H4 (cell line): ENCODE data around the gene ETV5. TPM values are rescaled to one million over a fixed set of nuclear protein-coding genes. Genes with fewer than 3 reads are reported as not detected.

Experiments used
- DNase-seq: peaks from one replicate; pipeline ENCODE4 v3.0.0-alpha.2; 2015; ENCODE audit warnings: low spot score
- total RNA-seq: library from RNA; depleted of rRNA; stranded (reverse); fragments of >200 nt; shearing (Covaris generic); gene quantifications from 2 replicates; pipeline ENCODE4 v1.2.3, GENCODE V29; 2014

ETV5 gene
- total RNA-seq, 1 experiment from 2014 or later = 73.9 TPM

DNA sequence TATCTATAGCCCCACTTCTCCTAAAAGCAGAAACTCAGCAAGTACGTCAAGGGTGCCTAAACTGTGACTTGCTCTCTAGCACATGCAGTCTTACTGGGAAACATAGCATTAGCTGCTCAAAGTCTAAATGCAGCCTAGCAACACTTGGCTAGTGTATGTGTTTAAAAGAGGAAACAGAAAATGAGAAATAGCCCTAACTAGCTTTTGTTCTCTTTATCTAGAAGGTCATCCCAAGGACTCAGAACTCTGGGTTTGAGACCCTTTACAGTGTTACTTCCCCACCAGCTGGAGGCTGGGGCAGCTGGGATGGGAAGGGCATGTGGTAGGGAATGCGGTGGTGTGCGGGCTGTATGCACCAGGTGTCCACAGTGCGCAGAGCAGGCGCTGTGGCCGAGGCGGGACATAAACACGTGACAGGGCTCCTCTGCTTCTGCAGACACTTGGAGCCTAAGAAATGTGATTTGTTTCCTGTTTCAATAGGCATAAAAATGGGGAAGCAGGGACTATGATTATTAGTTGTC, 13.3 kb downstream of the ETV5 start:
- DNase-seq = no peak

GRCh38 chr3:186094696-186095425, 14.0 kb downstream of the ETV5 start:
- DNase-seq = no peak

DNA sequence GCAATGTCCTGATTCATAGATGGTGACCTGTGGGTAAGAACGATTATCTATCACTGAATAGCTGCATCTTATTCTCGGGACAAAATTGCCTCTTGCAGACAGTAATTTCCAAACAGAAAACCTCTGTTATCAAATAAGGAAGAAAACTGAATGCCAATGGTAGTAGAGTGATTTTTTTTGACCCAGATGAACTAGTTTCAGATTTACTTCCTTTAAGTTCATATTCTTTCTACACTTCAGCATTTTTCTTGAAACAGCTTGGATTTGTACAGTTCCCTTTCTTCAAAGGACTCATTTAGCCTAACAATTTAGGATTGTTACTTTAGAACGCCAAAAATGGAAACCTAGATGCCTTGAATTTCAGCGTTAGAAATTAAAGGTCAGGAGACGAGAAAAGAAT, 14.6 kb downstream of the ETV5 start:
- DNase-seq = no peak

- no peak for DNase-seq
These were observed 15.5 kb downstream of the ETV5 start for GRCh38 chr3:186093271-186093900.

GRCh38 chr3:186092360-186093070, 16.4 kb downstream of the ETV5 start:
- no peak for DNase-seq

GRCh38 chr3:186090901-186091300, 18.0 kb downstream of the ETV5 start:
- DNase-seq = no peak

DNA sequence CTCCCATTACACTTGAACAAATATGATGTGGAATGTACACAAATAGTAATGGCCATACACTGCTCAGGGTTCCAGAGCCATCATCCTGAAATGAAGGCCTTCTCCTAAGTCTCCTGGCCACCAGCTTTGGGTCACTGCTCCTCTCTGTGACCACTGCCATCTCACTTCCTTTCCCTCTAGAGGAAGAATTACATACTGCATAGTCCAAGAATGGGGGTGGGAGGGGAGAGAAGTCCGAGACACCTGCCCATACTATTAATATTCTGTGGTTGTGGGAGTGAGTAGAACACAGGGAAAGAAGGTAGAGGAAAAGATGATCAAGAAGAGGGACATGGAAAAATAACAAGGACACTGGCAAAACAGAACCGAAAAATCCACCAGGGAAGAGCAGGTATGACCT, 20.6 kb downstream of the ETV5 start:
- DNase-seq = no peak

DNA sequence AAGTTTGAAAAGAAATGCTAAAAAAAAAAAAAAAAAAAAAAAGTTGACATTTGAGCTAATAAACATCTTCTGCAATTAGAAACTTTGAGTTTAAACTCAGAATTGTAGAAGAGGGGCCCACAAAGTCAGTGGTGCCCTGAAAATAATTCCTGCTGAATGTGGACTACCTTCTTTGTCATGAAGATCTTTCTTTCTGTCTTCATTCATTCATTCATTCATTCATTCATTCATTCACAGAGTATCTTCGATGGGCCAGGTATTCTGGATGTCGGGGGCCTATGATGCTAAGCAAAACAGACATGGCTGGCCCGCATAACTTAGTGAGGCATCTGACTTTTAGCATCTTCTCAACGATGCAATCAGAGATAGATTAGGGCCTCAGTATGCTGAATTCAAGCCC, 24.6 kb downstream of the ETV5 start:
- DNase-seq = no peak

DNA sequence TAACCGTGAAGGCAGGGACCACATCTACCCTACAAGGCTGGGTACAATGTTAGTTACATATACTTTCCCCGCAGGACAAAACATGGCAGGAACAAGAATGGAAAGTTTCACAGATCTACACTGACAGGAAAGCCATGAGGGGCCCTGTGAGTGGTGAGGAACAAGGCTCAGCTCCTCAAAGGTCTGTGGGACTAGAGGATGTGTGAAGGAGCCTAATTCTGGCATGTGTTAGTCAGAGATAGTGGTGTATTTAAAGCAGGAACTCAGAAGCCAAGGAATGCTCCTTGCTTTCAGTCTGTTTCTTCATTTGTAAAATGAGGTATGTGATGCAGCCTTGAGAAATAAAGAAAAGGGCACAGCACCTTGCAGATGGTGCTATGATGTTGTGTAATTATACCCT, 25.1 kb downstream of the ETV5 start:
- DNase-seq = no peak

DNA sequence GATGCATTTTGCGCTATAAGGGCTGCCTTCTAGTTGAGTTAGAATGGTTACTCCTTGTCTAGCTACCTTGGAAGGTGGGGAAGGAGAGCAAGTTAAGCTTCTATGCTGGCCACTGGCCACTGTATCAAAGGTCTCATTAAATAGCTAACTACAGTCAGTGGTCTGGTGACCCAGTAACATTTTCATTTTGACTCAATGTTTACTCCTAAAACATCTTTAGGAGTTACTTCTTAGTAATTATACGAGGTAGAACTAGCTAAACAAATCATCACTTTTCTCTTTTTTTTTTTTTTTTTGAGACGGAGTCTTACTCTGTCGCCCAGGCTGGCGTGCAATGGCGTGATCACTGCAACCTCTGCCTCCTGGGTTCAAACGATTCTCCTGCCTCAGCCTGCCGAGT, 26.7 kb downstream of the ETV5 start:
- DNase-seq = no peak

DNA sequence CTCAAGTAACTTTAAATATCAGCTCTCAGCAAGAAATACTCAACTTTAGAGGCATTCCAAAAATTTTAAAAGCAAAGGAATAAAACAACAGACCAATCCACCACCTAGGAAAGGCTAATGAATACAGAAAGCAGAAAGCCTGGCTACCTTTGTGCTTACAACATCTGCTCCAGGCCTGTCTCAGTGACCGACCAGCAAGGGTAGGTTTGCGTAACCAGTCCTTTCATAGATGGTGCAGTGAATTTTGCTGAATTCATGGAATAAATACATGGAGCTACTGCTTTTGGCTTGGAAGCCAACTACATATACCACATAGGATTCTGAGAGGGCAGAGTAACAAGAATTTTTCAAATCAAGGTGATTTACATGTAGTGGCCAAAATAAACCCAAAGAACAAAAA, 27.2 kb downstream of the ETV5 start:
- DNase-seq = no peak

DNA sequence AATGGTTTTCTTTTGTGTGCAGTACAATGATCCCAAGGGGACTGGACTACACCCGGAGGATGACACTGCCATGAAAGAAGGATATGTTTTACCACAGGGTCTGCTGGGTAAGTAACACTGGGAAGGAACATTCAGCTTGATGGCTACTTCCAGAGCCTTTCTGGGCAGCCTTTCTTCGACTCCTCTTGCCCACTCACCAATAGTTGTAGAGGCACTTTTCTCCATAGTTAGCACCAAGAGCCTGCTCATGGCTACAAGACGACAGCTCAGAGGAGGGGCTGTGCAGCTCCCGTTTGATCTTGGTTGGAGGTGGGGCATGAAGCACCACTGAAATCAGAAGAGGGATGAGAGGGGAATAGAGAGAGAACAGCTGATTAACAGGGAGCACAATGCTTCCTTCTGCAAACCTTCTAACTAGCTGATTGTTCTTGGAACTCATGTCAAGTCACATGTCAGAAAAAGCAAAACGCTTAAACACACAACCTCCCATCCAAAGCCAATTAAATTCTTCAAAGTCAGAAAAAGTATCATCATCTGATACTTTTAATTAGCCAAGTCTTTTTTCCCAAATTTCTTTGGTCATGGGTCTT, 27.9 kb downstream of the ETV5 start:
- no peak for DNase-seq

GRCh38 chr3:186079925-186080324, 29.0 kb downstream of the ETV5 start:
- DNase-seq = no peak

DNA sequence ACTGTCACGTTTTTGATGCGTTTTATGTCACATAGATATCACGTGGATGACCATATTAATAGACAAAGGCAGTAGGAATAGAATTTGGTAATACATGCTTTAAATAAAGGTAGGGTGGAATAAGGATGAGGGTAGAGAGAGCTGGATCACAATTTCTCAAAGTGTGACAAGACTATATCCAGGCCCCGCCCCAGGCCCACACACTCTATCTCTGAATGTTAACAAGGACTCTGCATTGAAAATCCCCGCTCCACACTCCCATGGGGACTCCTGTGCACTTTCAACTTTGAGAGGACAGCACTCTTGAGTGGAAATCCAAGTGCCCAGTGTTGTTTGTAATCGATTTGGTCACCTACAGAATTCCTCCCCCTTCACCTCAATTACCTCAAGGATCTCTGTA, 31.4 kb downstream of the ETV5 start:
- no peak for DNase-seq

DNA sequence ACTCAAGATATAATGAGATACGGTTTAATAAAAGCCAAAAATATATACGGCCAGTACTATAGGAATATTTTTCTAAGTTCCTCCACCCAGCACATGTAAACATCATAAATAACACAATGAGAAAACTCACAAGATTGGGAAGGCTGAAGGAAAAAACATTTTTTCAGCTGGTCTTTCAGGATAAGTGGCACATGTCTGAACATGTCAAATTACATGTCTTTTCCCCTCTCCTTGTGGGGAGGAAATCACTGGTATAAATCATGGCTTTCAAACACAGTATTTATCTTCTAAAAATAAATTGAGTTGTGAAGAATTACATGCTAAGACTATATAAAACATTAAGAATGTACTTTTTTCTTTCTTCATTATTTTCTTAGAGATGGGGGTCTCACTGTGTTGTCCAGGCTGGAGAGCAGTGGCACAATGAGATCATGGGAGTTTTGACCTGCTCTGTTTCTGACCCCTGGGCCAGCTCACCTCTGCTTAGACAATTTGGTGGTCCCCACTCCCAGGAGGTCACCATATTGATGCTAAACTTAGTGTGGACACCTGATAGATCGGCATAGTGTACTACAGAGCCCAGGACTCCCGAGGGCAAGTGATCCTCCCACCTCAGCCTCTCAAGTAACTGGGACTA, 32.8 kb downstream of the ETV5 start:
- DNase-seq = no peak

DNA sequence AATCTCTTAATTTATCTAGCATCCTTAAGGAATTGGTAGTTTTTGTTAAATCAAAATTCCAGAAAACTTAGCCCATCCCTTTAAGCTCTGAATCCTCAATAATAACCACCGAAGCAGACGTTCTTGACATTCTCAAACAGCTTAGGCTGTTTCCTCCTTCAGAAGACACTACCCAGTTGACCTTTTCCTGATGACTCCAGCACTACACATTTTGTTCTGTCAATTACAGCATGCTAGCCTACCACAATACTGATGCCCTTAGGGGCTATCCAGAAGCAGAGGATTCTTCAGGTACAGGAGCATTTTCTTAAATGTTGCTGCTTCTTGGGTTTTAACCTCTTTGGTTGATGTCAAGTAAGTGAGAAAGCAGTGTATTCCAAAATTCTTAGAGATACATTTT, 33.4 kb downstream of the ETV5 start:
- DNase-seq = no peak

- no peak for DNase-seq
These were observed 35.2 kb downstream of the ETV5 start for GRCh38 chr3:186073641-186074040.

DNA sequence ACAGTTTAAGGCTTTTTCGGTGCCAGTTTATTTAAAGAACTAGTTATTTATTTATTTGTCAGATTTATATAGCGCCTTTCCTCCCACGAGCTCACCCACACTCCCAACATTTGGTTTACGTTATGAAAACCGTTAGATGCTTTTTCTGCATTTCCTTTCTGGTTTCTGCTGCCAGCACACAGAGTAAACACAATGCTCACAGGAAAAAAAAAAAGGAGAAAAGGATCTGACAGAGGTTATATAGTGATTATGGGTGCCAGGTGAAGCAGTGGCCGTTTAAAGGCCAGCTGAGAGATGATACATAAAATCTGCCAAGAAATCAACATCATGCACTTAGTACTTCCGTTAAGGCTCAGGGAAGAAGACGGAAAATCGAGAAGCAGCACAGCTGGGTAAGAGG, 37.9 kb downstream of the ETV5 start:
- DNase-seq = peak; percentile 24

DNA sequence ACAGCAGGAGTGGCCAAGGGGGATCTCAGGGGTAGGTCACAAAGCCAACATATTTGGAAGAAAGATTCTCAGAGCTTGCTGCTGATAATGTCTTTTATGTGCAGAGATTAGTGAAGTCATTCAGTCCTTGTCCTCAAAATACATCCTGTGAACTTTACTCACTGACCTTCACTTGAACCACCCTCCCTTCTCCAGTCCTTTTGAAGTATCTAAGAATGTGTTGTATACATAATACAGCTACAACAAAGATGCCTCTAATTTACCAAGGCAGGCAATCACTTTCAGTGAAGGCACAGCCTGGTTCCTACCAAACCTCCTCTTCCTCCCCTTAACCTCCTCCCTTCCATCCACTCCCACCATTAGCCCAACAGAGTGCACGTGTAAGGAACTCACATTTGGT, 38.3 kb downstream of the ETV5 start:
- no peak for DNase-seq

- DNase-seq = no peak
These were observed 38.8 kb downstream of the ETV5 start for GRCh38 chr3:186070133-186070532.

- no peak for DNase-seq
These were observed 39.7 kb downstream of the ETV5 start for GRCh38 chr3:186069199-186069598.

DNA sequence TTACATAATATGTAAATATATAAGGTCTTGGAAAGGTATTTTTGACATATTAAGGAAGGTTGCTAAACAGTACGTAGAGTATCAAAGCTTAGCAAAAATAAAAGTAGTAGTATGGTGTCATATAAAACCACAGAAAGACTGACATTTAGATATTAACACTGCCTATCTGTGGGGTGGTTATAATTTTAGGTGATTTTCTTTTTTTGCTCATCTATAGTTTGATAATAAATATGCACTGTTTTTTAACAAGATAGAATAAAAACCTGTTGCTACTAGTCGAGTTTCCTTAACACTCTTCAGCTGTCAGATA, 40.7 kb downstream of the ETV5 start:
- no peak for DNase-seq
